HL-60 (cell line): ENCODE results near the gene DRC7.

Experiments used
- DNase-seq, 2 experiments: peaks; one replicate each; pipeline ENCODE4 v3.0.0-alpha.2; 2010 to 2020; ENCODE audit warnings: low read depth in 1 of 2, low spot score in 1 of 2
- H3K27ac ChIP-seq: fragments of 250-450 bp; sonication (Bioruptor Pico); replicated peaks from 2 replicates; pipeline ENCODE4 v1.5.1; 2020; ENCODE audit warnings: mild to moderate bottlenecking, moderate library complexity
- H3K27me3 ChIP-seq: fragments of 250-450 bp; sonication (Bioruptor Pico); 2 replicates; pipeline ENCODE4 v1.5.1; 2021; ENCODE audit warnings: mild to moderate bottlenecking, moderate library complexity; ENCODE audit not compliant: insufficient read depth, poor library complexity, severe bottlenecking
- H3K4me3 ChIP-seq: replicated peaks from 2 replicates; pipeline ENCODE4 v1.5.1; 2011; ENCODE audit warnings: mild to moderate bottlenecking, control low read depth, low read length; ENCODE audit not compliant: insufficient read depth
- GABPA ChIP-seq: IDR thresholded peaks from 2 replicates; pipeline ENCODE4 v1.6.1; 2012; ENCODE audit warnings: low read depth
- POLR2AphosphoS5 ChIP-seq: IDR thresholded peaks from 2 replicates; pipeline ENCODE4 v1.6.1; 2012; ENCODE audit warnings: low read depth
- SPI1 ChIP-seq: IDR thresholded peaks from 2 replicates; pipeline ENCODE4 v1.6.1; 2012; ENCODE audit warnings: low read depth, mild to moderate bottlenecking, borderline replicate concordance
- TF ChIP-seq, protein P1 (sequence below): IDR thresholded peaks from 2 replicates; pipeline ENCODE4 v1.6.1; 2012; ENCODE audit warnings: low read depth; ENCODE audit not compliant: insufficient replicate concordance
- TF ChIP-seq, protein P2 (sequence below): IDR thresholded peaks from one replicate; pipeline ENCODE4 v1.5.1; 2011; ENCODE audit warnings: low read length, control low read depth, inconsistent platforms; ENCODE audit not compliant: insufficient read depth

Gene DRC7

DNA sequence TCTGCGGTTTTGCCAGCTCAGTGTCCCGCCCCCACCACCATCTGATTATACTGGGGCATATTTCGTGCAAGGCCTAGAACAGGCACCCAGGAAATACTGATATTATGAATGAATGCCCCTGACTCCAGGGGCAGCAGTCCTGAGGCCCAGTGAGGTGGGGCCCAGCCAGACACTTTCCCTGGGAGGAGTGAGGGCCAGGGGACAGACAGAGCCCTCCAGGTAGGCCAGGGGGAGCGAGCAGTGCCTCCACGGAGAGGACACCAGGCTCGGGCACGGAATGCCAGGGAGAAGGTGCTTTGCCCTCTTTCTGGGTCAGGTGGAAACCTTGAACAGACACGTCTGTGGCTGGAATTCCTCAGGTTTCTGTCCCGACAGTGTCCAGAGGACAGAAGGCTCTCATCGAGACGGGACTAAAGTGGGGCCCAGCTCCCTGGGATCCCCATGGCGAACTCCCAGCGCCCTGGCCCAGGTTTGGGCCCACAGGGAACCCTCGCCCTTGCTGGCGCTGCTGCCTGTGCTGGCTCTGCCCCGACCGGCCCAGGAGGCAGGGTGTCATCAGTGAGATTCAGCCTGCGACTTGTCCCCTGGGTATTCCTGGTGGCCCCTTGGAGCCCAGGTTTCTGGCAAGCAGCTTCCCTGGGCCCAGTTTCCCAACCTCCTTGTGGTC lies 45.3 kb downstream of the DRC7 start:
- Histone ChIP-seq H3K27ac (no peak overlapping the region), H3K27me3 (no peaks in the 10 kb centered on the region), H3K4me3 (no peak overlapping the region)
- DNase-seq = no peak
- TF ChIP-seq POLR2AphosphoS5 (no peak), SPI1 (no peak), GABPA (no peak)
- TF ChIP-seq, protein P1, sequence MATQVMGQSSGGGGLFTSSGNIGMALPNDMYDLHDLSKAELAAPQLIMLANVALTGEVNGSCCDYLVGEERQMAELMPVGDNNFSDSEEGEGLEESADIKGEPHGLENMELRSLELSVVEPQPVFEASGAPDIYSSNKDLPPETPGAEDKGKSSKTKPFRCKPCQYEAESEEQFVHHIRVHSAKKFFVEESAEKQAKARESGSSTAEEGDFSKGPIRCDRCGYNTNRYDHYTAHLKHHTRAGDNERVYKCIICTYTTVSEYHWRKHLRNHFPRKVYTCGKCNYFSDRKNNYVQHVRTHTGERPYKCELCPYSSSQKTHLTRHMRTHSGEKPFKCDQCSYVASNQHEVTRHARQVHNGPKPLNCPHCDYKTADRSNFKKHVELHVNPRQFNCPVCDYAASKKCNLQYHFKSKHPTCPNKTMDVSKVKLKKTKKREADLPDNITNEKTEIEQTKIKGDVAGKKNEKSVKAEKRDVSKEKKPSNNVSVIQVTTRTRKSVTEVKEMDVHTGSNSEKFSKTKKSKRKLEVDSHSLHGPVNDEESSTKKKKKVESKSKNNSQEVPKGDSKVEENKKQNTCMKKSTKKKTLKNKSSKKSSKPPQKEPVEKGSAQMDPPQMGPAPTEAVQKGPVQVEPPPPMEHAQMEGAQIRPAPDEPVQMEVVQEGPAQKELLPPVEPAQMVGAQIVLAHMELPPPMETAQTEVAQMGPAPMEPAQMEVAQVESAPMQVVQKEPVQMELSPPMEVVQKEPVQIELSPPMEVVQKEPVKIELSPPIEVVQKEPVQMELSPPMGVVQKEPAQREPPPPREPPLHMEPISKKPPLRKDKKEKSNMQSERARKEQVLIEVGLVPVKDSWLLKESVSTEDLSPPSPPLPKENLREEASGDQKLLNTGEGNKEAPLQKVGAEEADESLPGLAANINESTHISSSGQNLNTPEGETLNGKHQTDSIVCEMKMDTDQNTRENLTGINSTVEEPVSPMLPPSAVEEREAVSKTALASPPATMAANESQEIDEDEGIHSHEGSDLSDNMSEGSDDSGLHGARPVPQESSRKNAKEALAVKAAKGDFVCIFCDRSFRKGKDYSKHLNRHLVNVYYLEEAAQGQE = no peak
- TF ChIP-seq, protein P2, sequence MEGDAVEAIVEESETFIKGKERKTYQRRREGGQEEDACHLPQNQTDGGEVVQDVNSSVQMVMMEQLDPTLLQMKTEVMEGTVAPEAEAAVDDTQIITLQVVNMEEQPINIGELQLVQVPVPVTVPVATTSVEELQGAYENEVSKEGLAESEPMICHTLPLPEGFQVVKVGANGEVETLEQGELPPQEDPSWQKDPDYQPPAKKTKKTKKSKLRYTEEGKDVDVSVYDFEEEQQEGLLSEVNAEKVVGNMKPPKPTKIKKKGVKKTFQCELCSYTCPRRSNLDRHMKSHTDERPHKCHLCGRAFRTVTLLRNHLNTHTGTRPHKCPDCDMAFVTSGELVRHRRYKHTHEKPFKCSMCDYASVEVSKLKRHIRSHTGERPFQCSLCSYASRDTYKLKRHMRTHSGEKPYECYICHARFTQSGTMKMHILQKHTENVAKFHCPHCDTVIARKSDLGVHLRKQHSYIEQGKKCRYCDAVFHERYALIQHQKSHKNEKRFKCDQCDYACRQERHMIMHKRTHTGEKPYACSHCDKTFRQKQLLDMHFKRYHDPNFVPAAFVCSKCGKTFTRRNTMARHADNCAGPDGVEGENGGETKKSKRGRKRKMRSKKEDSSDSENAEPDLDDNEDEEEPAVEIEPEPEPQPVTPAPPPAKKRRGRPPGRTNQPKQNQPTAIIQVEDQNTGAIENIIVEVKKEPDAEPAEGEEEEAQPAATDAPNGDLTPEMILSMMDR = no peak

DNA sequence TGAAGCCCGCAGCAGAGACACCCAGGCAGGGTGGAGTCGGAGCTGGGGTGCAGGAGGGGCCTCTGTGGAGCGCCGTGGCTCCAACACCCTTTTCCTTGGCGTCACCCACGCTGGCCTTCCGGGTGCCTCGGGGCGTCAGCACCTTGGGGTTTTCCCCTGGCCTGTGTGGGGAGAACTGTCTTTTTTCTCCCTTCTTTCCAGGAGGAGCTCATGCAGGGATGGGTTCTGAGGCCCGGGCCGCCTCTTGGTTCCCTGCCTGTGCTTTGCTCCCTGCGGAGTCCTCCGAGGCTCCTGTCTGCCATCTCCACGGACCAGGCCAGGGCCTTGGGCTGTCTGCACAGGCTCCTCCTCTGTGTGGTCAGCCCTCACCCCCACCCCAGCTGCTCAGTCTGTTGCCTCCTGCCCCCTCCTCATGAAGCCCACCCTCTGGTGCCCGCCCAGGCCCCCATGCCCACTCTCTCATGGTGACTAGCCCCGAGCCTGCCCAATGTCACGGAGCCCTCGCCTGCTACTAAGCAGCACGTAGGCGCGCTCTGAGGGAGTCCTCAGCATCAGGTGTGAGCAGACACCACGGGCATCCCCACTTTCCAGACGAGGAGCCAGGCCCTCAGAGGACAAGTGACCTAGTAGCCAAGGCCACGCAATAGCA lies 45.9 kb downstream of the DRC7 start:
- no peak for DNase-seq
- no peak overlapping the region for H3K4me3 ChIP-seq
- no peak overlapping the region for H3K27ac ChIP-seq
- no peak for TF ChIP-seq GABPA
- TF ChIP-seq SPI1 = no peak
- TF ChIP-seq, protein P1 = no peak
- TF ChIP-seq, protein P2 = no peak
- no peaks in the 10 kb centered on the region for H3K27me3 ChIP-seq

DNA sequence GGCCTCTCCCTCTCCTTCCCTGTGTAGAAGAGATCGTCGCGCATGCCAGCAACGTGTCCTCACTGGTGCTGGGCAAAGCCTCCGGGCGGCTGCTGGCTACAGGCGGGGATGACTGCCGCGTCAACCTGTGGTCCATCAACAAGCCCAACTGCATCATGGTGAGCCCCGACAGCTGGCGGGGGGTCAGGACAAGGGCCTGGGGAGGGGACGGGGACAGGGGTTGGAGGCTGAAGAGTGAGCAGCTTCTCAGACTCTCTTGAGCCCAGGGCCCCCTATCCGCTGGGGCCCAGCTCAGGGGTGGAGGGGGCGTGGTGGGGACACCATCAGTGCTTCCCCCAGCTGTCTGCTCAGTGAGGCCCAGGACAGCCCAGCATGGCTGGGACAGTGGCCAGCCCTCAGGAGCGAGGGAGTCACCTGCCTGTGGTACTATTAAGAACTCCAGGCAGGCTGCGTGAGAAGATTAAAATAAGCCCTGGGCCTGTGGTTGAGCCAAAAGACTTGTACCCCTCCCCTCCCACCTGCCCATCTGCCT lies 47.1 kb downstream of the DRC7 start:
- Histone ChIP-seq H3K27ac (no peak overlapping the region), H3K27me3 (no peaks in the 10 kb centered on the region), H3K4me3 (no peak overlapping the region)
- TF ChIP-seq, protein P1 = no peak
- TF ChIP-seq SPI1 (no peak), GABPA (no peak), POLR2AphosphoS5 (no peak)
- TF ChIP-seq, protein P2 = no peak
- no peak for DNase-seq
